Gastrocnemius medialis (tissue), 4 donors: ENCODE measurements around the gene TMEM38B. TPM values are rescaled to one million over a fixed set of nuclear protein-coding genes. Genes with fewer than 3 reads are reported as not detected.
"Not testable (repeated sequence)": the region's sequence is repeated elsewhere in the genome, so short reads cannot be mapped to it uniquely, and the experiment has no call there.

Experiments used
- ATAC-seq, 2 donors: fragments of 150-250 bp; one replicate each; pipeline ENCODE4 v1.9.1; 2016
- DNase-seq, 2 donors: peaks; one replicate each; pipeline ENCODE4 v3.0.0-alpha.2; 2019
- H3K27ac ChIP-seq, 4 donors: fragments of 200-600 bp; sonication (generic); 1 replicate in 1 of 4; 2 replicates in 3 of 4; pipeline ENCODE4 v1.5.1; 2016 to 2018; ENCODE audit warnings: mild to moderate bottlenecking in 2 of 4, moderate library complexity in 1 of 4
- H3K27me3 ChIP-seq, 3 donors: fragments of 200-600 bp; sonication (generic) in 2 of 3; 1 replicate in 1 of 3; 2 replicates in 2 of 3; pipeline versions ENCODE4 v1.5.1 to v1.6.0; 2016 to 2019; ENCODE audit warnings: mild to moderate bottlenecking in 1 of 3, moderate library complexity in 1 of 3
- H3K36me3 ChIP-seq, 2 donors: fragments of 200-600 bp; sonication (generic) in 1 of 2; one replicate each; pipeline ENCODE4 v1.5.1; 2017 to 2018
- H3K4me1 ChIP-seq, 2 donors: fragments of 200-600 bp; sonication (generic) in 1 of 2; one replicate each; pipeline ENCODE4 v1.5.1; 2016 to 2017; ENCODE audit warnings: mild to moderate bottlenecking in 2 of 2
- H3K4me3 ChIP-seq, 4 donors: fragments of 200-600 bp; sonication (generic) in 3 of 4; 1 replicate in 1 of 4; 2 replicates in 3 of 4; pipeline ENCODE4 v1.5.1; 2016 to 2019; ENCODE audit warnings: mild to moderate bottlenecking in 2 of 4
- H3K9me3 ChIP-seq, 3 donors: fragments of 200-600 bp; sonication (generic) in 2 of 3; 1 replicate in 1 of 3; 2 replicates in 2 of 3; pipeline ENCODE4 v1.5.1; 2016 to 2019
- POLR2A ChIP-seq, 2 donors: fragments of 450-650 bp; IDR thresholded peaks; one replicate each; pipeline ENCODE4 v1.6.1; 2017; ENCODE audit warnings: antibody characterized with exemption in 2 of 2, mild to moderate bottlenecking in 2 of 2, moderate library complexity in 2 of 2
- in situ Hi-C, 4 donors: fragments of 200-750 bp; cut with MboI; loops; one replicate each; pipeline versions ENCODE4 v1.15.0 to v1.8.0; 2017; ENCODE audit warnings: low sequenced_read_pairs in 4 of 4
- intact Hi-C: fragments of 100-400 bp; cut with DNase I; formaldehyde crosslinking; loops from one replicate; pipeline ENCODE4 v1.15.1; 2023; ENCODE audit warnings: low total_unique reads
- total RNA-seq, 4 donors: library from RNA; depleted of rRNA; stranded (reverse); fragments of >200 nt; gene quantifications; one replicate each; pipeline versions ENCODE4 v1.1.0 to v1.2.3, GENCODE V29; 2016
- TF ChIP-seq, protein P1 (sequence below), 5 experiments: fragments of 450-650 bp in 3 of 5; fragments of 200-600 bp in 2 of 5; sonication (generic) in 2 of 5; IDR thresholded peaks in 4 of 5; conservative IDR thresholded peaks in 1 of 5; 1 replicate in 4 of 5; 2 replicates in 1 of 5; pipeline ENCODE4 v1.5.1; 2016 to 2019; ENCODE audit warnings: antibody characterized with exemption in 5 of 5, mild to moderate bottlenecking in 3 of 5, moderate library complexity in 3 of 5

Gene TMEM38B
- total RNA-seq, 4 donors from 2014 or later: 81.4 to 97.6 (median 89.8) TPM

GRCh38 chr9:105786796-105787195 is 92.5 kb downstream of the TMEM38B start:
- H3K4me3 ChIP-seq, DNase-seq, H3K27ac ChIP-seq, in situ Hi-C loops, ATAC-seq, H3K4me1 ChIP-seq, H3K27me3 ChIP-seq, H3K36me3 ChIP-seq, intact Hi-C loops, H3K9me3 ChIP-seq: not testable (repeated sequence)

GRCh38 chr9:105816202-105816744 is 121.9 kb downstream of the TMEM38B start:
- no peak for TF ChIP-seq POLR2A (IDR thresholded peaks at IDR 0.05)
- TF ChIP-seq, protein P1, sequence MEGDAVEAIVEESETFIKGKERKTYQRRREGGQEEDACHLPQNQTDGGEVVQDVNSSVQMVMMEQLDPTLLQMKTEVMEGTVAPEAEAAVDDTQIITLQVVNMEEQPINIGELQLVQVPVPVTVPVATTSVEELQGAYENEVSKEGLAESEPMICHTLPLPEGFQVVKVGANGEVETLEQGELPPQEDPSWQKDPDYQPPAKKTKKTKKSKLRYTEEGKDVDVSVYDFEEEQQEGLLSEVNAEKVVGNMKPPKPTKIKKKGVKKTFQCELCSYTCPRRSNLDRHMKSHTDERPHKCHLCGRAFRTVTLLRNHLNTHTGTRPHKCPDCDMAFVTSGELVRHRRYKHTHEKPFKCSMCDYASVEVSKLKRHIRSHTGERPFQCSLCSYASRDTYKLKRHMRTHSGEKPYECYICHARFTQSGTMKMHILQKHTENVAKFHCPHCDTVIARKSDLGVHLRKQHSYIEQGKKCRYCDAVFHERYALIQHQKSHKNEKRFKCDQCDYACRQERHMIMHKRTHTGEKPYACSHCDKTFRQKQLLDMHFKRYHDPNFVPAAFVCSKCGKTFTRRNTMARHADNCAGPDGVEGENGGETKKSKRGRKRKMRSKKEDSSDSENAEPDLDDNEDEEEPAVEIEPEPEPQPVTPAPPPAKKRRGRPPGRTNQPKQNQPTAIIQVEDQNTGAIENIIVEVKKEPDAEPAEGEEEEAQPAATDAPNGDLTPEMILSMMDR (IDR thresholded peaks at IDR 0.05 in 4 of 5, conservative IDR thresholded peaks at IDR 0.05 in 1 of 5): no peak
- Histone ChIP-seq H3K27ac (no peak overlapping the region), H3K9me3 (no peaks in the 10 kb centered on the region), H3K4me3 (no peak overlapping the region), H3K4me1 (no peaks in the 10 kb centered on the region), H3K36me3 (no peaks in the 10 kb centered on the region), H3K27me3 (no peaks in the 10 kb centered on the region)
- intact Hi-C loops: no loop called here
- in situ Hi-C loops: no loop called here
- DNase-seq (no peak), ATAC-seq (no peak)

DNA sequence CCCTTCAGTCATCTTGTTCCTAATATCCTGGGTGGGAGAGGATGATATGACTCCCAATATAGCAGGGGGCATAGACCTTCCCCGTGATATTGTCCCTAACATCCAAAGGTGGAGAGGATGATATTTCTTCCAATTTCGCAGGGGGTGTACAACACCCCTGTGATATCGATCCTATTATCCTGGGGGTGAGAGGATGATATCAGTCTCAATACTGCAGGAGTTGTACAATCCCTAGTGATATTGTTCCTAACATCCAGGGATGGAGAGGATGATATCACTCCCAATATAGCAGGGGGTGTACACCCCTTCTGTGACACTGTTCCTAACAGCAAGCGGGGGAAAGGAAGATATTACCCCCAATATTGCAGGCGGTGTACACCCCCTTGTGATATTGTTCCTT is 122.6 kb downstream of the TMEM38B start:
- no peak for DNase-seq
- intact Hi-C loops (no loop called here), in situ Hi-C loops (no loop called here)
- no peaks in the 10 kb centered on the region for H3K27me3 ChIP-seq
- H3K9me3 ChIP-seq: no peaks in the 10 kb centered on the region
- ATAC-seq: no peak
- H3K4me3 ChIP-seq: no peak overlapping the region
- H3K36me3 ChIP-seq: no peaks in the 10 kb centered on the region
- no peaks in the 10 kb centered on the region for H3K4me1 ChIP-seq
- TF ChIP-seq, protein P1 (IDR thresholded peaks at IDR 0.05 in 4 of 5, conservative IDR thresholded peaks at IDR 0.05 in 1 of 5): no peak
- TF ChIP-seq POLR2A (IDR thresholded peaks at IDR 0.05): no peak
- H3K27ac ChIP-seq: no peak overlapping the region

DNA sequence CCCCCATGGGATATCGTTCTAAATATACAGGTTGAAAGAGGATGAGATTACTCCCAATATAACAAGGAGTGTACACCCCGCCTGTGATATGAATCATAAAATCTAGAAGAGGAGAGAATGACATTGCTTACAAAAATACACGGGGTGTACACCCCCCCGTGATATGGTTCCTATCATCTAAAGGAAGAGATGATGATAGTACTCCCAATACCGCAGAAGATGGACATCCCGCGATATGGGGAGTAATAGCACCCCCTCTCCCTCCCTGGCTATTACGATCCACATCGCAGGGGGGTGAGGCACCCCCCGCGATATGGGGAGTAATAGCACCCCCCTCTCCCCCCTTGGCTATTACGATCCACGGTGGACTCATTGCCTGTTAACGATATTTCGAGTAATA is 124.6 kb downstream of the TMEM38B start:
- H3K4me1 ChIP-seq: no peaks in the 10 kb centered on the region
- TF ChIP-seq, protein P1 (IDR thresholded peaks at IDR 0.05 in 4 of 5, conservative IDR thresholded peaks at IDR 0.05 in 1 of 5): no peak
- no peak for TF ChIP-seq POLR2A (IDR thresholded peaks at IDR 0.05)
- H3K9me3 ChIP-seq: no peaks in the 10 kb centered on the region
- H3K36me3 ChIP-seq: no peaks in the 10 kb centered on the region
- no peak overlapping the region for H3K27ac ChIP-seq
- H3K27me3 ChIP-seq: no peaks in the 10 kb centered on the region
- in situ Hi-C loops (no loop called here), intact Hi-C loops (no loop called here)
- no peak overlapping the region for H3K4me3 ChIP-seq
- DNase-seq: no peak
- ATAC-seq: no peak

- ATAC-seq: no peak
- no peaks in the 10 kb centered on the region for H3K9me3 ChIP-seq
- in situ Hi-C loops: no loop called here
Measured at GRCh38 chr9:105822814-105823213, 128.5 kb downstream of the TMEM38B start.

More at GRCh38 chr9:105822814-105823213, 128.5 kb downstream of the TMEM38B start:
- Histone ChIP-seq H3K27me3 (no peaks in the 10 kb centered on the region), H3K4me3 (no peak overlapping the region), H3K4me1 (no peaks in the 10 kb centered on the region), H3K27ac (no peak overlapping the region), H3K36me3 (no peaks in the 10 kb centered on the region)
- no peak for DNase-seq
- TF ChIP-seq POLR2A (IDR thresholded peaks at IDR 0.05): no peak
- TF ChIP-seq, protein P1 (IDR thresholded peaks at IDR 0.05 in 4 of 5, conservative IDR thresholded peaks at IDR 0.05 in 1 of 5): no peak
- intact Hi-C loops: no loop called here

Other genes with a start within 250 kb of the TMEM38B start
- gene FSD1L, start 246.5 kb upstream of the TMEM38B start, total RNA-seq: 10 to 100 TPM in 2 of 4 donors, 1 to 10 TPM in 2; 8.5 to 19.6 (median 12.4) TPM
- 1 to 10 TPM; 3.2 to 7.7 (median 6.1) TPM for gene FKTN, start 136.4 kb upstream of the TMEM38B start, total RNA-seq
- gene TAL2, start 32.1 kb upstream of the TMEM38B start, total RNA-seq: not detected